Dermis microvascular lymphatic vessel endothelial cell (primary cell): ENCODE measurements around the gene CAPN3. TPM values are rescaled to one million over a fixed set of nuclear protein-coding genes. Genes with fewer than 3 reads are reported as not detected.
A peak's percentile ranks its signal among the peaks of the same experiment; 100 is the strongest.
"Not testable (repeated sequence)": the region's sequence is repeated elsewhere in the genome, so short reads cannot be mapped to it uniquely, and the experiment has no call there.

ENCODE experiments used
- DNase-seq, 2 donors: peaks; one replicate each; pipeline versions ENCODE4 v3.0.0 to v3.0.0-alpha.2; 2010; ENCODE audit warnings: low read depth in 2 of 2
- total RNA-seq: library from RNA; depleted of rRNA; stranded (reverse); fragments of >200 nt; gene quantifications from 2 replicates; pipeline ENCODE4 v1.2.1, GENCODE V29; 2014

CAPN3 gene
- total RNA-seq, result 0.13 and 0.76 TPM in 2 replicates

DNA sequence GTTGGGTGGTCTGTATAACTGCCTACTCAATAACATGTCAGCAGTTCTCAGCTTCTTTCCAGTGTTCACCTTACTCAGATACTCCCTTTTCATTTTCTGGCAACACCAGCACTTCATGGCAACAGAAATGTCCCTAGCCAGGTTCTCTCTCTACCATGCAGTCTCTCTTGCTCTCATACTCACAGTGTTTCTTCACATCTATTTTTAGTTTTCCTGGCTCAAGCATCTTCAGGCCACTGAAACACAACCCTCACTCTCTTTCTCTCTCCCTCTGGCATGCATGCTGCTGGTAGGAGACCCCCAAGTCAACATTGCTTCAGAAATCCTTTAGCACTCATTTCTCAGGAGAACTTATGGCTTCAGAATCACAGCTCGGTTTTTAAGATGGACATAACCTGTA, at the start of gene CAPN3:
CAPN3 (plus strand) TSS at position 253 of the 400 bp plus-strand sequence. CDS start 305 bp downstream, outside the sequence.
- no peak for DNase-seq

- DNase-seq, result no peak
These were observed 45.8 kb upstream of the CAPN3 start for GRCh38 chr15:42313463-42313862.

GRCh38 chr15:42314818-42315217, 44.5 kb upstream of the CAPN3 start:
- no peak for DNase-seq

DNA sequence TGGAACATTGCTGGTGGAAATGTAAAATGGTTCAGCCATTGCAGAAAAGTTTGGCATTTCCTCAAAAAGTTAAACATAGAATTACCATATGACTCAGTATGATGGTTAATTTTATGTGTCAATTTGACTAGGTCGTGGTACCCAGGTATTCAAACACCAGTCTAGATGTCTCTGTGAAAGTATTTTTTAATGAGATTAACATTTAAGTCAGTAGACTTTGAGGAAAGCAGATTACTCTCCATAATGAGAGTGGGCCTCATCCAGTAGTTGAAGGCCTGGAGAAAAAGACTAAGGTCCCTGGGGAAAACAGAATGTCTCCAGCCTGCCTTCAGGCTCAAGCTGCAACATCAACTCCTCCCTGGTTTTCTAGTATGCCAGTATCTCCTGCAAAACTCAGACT, 43.8 kb upstream of the CAPN3 start:
- no peak for DNase-seq

GRCh38 chr15:42316282-42316805, 43.0 kb upstream of the CAPN3 start:
- not testable (repeated sequence) for DNase-seq

DNA sequence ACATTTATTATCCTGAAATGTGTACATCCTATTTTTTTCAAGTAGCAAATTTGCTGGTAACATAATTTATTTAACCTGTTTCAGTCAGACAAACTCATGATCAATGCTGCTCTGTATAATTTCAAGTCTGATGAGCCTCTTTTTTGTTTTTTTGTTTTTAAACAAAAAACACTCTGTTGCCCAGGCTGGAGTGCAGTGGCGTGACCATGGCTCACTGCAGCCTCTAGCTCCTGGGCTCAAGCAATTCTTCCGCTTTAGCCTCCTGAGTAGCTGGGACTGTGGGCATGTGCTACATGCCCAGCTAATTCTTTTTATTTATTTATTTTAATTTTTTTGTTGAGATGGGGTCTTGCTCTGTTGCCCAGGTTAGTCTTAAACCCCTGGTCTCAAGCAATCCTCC, 40.1 kb upstream of the CAPN3 start:
- no peak for DNase-seq

DNA sequence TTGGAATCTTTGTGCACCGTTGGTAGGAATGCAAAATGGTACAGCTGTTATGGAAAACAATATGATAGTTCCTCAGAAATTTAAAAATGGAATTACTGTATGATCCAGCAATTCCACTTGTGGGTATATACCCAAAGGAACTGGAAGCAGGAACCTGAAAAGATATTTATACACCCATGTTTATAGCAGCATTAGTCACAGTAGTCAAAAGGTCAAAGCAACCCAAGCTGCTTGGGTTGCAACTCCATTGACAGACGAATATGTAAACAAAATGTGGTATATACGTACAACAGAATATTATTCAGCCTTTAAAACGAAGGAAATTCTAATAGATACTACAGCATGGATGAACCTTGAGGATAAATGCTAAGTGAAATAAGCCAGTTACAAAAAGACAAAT, 35.0 kb upstream of the CAPN3 start:
- peak in 1 of 2 donors; percentile 13 for DNase-seq

GRCh38 chr15:42329161-42329560, 30.1 kb upstream of the CAPN3 start:
- no peak for DNase-seq

DNA sequence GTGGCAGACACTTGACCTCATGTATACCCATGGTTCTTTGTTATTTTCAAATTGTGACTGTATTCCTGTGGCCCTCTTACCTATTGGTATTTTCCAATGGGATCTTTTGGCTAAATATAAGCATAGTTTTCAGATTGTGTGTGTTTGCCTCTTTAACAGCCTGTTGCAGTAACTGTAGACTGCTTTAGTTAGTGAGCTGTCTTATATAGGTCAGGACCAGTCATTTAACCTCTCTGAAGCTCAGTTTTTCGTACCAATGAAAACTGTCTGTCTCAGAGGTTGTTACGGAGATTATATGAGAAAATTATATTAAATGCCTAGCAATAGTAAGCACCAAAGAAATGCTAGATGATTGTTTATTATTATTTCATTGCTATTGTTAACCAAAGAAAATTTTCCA, 29.3 kb upstream of the CAPN3 start:
- DNase-seq, result no peak

- no peak for DNase-seq
These were observed 28.1 kb upstream of the CAPN3 start for GRCh38 chr15:42331235-42331634.

- DNase-seq, result peak in 1 of 2 donors; percentile 28
These were observed 27.0 kb upstream of the CAPN3 start for GRCh38 chr15:42332331-42332730.

GRCh38 chr15:42335074-42335473, 24.2 kb upstream of the CAPN3 start:
- no peak for DNase-seq

DNA sequence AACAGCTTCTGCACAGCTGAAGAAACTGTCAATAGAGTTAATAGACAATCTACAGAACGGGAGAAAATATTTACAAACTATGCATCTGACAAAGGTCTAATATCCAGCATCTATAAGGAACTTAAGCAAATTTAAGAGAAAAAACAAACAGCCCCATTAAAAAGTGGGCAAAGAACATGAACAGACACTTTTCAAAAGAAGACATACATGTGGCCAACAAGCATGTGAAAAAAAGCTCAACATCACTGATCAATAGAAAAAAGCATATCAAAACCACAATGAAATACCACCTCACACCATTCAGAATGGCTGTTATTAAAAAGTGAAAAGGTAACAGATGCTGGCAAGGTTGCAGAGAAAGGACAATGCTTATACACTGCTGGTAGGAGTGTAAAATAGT, 22.7 kb upstream of the CAPN3 start:
- DNase-seq, result not testable (repeated sequence)

DNA sequence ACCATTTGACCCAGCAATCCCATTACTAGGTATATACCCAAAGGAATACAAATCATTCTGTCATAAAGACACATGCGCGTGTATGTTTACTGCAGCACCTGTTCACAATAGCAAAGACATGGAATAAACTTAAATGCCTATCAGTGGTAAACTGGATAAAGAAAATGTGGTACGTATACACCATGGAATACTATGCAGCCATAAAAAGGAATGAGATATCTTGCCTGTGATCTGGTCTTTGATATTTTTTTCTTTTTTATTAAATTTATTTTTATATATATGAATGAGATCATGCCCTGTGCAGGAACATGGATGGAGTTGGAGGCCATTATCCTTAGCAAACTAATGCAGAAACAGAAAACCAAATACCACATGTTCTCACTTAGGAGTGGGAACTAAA, 22.2 kb upstream of the CAPN3 start:
- not testable (repeated sequence) for DNase-seq

DNA sequence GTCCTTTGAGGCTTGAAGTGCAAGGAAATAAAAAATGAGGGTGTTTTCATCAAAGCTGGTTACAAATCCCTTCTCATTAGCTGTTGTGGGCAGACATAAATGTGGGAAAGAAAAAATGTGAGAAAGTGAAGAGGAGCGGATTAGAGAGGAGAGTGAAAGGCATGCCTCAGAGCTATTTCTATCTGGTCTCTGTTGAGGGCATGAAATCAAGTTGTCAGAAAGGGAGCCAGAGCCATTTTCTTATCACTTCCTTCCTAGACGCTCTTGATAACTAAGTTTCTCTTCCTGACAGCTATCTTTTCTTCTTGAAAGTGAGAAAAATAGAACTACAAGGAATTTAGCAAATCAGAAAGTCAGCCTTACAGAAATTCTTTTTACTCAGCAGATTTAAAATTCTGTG, 20.8 kb upstream of the CAPN3 start:
- no peak for DNase-seq

- DNase-seq, result no peak
These were observed 15.6 kb upstream of the CAPN3 start for GRCh38 chr15:42343596-42344232.

DNA sequence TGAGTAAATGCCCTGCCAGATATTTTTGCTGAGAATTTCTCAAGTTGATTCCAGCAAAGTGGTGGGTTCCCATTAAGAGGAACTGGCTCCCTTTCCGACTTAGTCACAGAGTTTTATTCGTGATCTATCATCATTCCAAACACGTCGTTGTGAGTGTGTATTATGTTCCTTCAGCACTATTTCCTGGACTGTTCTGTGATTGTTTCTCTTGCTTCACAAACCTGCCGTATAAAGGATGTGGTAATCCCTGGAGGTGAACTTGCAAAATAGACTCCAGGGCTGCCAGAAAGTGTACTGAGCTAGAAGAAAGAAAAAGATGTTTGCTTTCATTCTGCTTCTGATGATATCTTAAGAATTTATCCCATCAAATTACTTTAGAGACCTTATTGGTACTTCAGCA, 14.5 kb upstream of the CAPN3 start:
- DNase-seq, result peak; percentile 11 to 69

- DNase-seq, result no peak
These were observed 13.8 kb upstream of the CAPN3 start for GRCh38 chr15:42345504-42345903.

- no peak for DNase-seq
These were observed 11.2 kb upstream of the CAPN3 start for GRCh38 chr15:42348083-42348482.

DNA sequence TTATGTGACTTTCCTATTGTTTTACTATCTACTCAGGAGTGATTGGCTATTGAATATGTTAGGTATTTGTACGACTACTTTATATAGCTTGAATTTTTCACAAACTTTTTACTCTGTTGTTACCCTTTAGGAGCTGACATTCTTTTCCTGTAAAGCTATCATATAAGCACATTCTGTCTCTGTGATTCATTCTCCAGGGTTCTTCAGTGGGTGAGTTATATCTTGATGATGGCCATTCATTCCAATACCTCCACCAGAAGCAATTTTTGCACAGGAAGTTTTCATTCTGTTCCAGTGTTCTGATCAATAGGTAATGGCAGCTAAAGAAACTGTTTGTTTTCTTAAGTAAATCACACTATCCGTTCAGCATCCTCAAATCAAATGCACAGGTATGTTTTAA, 10.1 kb upstream of the CAPN3 start:
- no peak for DNase-seq

- DNase-seq, result no peak
These were observed 6.9 kb upstream of the CAPN3 start for GRCh38 chr15:42352401-42352800.

- DNase-seq, result no peak
These were observed 6.2 kb upstream of the CAPN3 start for GRCh38 chr15:42353061-42353460.

- no peak for DNase-seq
These were observed 4.5 kb upstream of the CAPN3 start for GRCh38 chr15:42354824-42355223.

GRCh38 chr15:42355291-42355690, 4.0 kb upstream of the CAPN3 start:
- DNase-seq, result no peak
